Esophagus muscularis mucosa (tissue), 3 donors: ENCODE measurements around the gene MT1G.

Experiments
- POLR2A ChIP-seq: fragments of 450-650 bp; IDR thresholded peaks from one replicate; pipeline ENCODE4 v1.6.1; 2017; ENCODE audit warnings: antibody characterized with exemption, moderate library complexity, mild to moderate bottlenecking, low read depth
- TF ChIP-seq, protein P1 (sequence below), 3 experiments: fragments of 200-600 bp in 2 of 3; fragments of 450-650 bp in 1 of 3; sonication (generic) in 2 of 3; IDR thresholded peaks; one replicate each; pipeline ENCODE4 v1.5.1; 2017 to 2019; ENCODE audit warnings: antibody characterized with exemption in 3 of 3, mild to moderate bottlenecking in 2 of 3, moderate library complexity in 1 of 3

DNA sequence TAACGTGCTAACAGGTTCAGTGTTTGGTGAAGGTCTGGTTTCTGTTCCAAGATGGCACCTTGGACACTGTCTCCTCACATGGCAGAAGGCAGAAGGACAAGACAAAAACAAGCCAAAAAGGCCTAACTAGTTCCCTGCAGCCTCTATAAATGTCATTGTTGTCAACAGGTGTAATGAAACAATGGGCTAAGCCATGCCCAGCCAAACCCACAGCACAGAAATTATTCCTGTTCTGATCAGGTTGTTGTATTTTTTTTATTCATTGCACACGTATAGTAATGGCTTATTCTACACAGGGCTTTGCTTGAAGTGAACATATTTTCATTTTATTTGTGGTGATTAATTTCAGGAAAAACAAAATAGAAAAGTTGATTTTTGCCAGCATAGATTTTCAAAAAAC, 45.9 kb upstream of the MT1G start:
- no peak for TF ChIP-seq POLR2A
- TF ChIP-seq, protein P1, sequence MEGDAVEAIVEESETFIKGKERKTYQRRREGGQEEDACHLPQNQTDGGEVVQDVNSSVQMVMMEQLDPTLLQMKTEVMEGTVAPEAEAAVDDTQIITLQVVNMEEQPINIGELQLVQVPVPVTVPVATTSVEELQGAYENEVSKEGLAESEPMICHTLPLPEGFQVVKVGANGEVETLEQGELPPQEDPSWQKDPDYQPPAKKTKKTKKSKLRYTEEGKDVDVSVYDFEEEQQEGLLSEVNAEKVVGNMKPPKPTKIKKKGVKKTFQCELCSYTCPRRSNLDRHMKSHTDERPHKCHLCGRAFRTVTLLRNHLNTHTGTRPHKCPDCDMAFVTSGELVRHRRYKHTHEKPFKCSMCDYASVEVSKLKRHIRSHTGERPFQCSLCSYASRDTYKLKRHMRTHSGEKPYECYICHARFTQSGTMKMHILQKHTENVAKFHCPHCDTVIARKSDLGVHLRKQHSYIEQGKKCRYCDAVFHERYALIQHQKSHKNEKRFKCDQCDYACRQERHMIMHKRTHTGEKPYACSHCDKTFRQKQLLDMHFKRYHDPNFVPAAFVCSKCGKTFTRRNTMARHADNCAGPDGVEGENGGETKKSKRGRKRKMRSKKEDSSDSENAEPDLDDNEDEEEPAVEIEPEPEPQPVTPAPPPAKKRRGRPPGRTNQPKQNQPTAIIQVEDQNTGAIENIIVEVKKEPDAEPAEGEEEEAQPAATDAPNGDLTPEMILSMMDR (IDR thresholded peaks at IDR 0.05): no peak
